Measurements from ENCODE around the gene GDF11. TPM values are rescaled to one million over a fixed set of nuclear protein-coding genes. Genes with fewer than 3 reads are reported as not detected.

The GDF11 gene
- total RNA-seq, 3 donors from 2014 or later, result 0.64 to 1.6 (median 0.88) TPM

DNA sequence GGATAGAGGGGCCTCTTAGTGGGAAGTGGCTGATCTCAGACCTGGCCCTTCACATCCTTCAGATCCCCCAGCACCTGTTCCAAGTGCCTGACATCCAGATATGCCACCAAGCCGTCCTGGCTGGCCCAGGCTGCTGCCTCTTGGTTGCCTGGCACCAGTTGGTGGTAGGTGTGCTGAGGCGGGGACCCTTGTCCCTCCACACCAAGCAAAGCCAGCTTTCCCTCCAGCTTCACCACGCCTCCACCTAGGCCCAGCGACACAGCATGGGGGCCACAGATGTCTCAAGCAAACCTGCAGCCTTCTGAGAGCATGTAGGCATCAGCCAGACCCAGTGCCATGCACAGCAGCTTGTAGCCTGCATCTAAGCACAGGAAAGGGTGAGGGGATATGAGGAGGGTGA, 10.6 kb upstream of the GDF11 start:
- no peak for TF ChIP-seq POLR2AphosphoS5 (IDR thresholded peaks at IDR 0.05)
- Histone ChIP-seq H3K9me3 (no peaks in the 10 kb centered on the region), H3K27ac (no peak overlapping the region), H3K4me3 (no peak overlapping the region), H3K36me3 (no peaks in the 10 kb centered on the region), H3K4me1 (peaks cover 5 to 7% of the 10 kb centered on the region in 2 donors), H3K27me3 (no peaks in the 10 kb centered on the region)
- no peak for DNase-seq (ENCODE audit: low spot score in 2 of 2)
- intact Hi-C loops (cut with DNase I; ENCODE audit: low total_unique reads), result no loop called here

DNA sequence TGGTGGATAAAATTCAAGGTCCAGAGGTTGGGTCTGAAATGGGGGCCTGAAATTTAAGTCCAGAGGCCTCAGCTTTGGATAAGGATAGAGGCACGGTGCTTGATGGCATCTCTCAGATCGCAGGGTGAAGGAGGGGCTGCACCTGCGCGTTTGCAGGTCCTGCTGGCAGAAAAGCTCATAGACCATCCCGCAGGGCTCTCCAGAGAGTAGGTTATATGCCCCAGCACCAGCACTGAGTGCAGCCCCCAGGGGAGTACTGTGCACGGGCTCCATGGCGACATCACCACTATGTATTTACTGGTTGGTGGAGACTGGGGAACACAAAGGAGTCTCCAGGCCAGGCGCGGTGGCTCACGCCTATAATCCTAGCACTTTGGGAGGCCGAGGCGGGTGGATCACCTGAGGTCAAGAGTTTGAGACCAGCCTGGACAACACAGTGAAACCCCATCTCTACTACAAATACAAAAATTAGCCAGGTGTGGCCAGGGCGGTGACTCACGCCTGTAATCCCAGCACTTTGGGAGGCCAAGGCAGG, 9.8 kb upstream of the GDF11 start:
- TF ChIP-seq POLR2AphosphoS5 (IDR thresholded peaks at IDR 0.05), result no peak
- TF ChIP-seq, protein P1, sequence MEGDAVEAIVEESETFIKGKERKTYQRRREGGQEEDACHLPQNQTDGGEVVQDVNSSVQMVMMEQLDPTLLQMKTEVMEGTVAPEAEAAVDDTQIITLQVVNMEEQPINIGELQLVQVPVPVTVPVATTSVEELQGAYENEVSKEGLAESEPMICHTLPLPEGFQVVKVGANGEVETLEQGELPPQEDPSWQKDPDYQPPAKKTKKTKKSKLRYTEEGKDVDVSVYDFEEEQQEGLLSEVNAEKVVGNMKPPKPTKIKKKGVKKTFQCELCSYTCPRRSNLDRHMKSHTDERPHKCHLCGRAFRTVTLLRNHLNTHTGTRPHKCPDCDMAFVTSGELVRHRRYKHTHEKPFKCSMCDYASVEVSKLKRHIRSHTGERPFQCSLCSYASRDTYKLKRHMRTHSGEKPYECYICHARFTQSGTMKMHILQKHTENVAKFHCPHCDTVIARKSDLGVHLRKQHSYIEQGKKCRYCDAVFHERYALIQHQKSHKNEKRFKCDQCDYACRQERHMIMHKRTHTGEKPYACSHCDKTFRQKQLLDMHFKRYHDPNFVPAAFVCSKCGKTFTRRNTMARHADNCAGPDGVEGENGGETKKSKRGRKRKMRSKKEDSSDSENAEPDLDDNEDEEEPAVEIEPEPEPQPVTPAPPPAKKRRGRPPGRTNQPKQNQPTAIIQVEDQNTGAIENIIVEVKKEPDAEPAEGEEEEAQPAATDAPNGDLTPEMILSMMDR (IDR thresholded peaks at IDR 0.05), result no peak
- no peak for TF ChIP-seq POLR2A (IDR thresholded peaks at IDR 0.05)
- Histone ChIP-seq H3K4me1 (peaks cover 0 to 5% of the 10 kb centered on the region in 2 donors), H3K4me3 (no peak overlapping the region), H3K27me3 (no peaks in the 10 kb centered on the region), H3K36me3 (no peaks in the 10 kb centered on the region), H3K9me3 (no peaks in the 10 kb centered on the region), H3K27ac (no peak overlapping the region)
- intact Hi-C loops (cut with DNase I; ENCODE audit: low total_unique reads), result no loop called here
- no peak for DNase-seq (ENCODE audit: low spot score in 2 of 2)

DNA sequence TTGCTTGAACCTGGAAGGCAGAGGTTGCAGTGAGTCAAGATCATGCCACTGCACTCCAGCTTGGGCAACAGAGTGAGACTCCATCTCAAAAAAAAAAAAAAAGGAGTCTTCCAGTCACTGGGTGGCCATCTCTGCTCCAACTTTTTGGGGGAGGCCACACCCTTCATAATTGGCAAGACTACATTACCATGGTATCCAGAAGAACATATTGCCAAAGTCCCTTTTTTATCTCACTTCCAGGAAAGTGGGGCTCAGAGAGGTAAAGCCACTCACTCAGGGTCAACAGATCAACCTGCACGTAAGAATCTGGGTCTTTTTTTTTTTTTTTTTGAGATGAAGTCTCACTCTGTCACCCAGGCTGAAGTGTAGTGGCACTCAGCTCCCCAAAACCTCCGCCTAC, 9.1 kb upstream of the GDF11 start:
- H3K4me1 ChIP-seq, result peaks cover 0 to 5% of the 10 kb centered on the region in 2 donors
- H3K36me3 ChIP-seq, result no peaks in the 10 kb centered on the region
- TF ChIP-seq, protein P1 (IDR thresholded peaks at IDR 0.05), result no peak
- TF ChIP-seq POLR2AphosphoS5 (IDR thresholded peaks at IDR 0.05) (no peak), POLR2A (IDR thresholded peaks at IDR 0.05) (no peak)
- H3K4me3 ChIP-seq, result no peak overlapping the region
- intact Hi-C loops (cut with DNase I; ENCODE audit: low total_unique reads), result no loop called here
- H3K9me3 ChIP-seq, result no peaks in the 10 kb centered on the region
- no peaks in the 10 kb centered on the region for H3K27me3 ChIP-seq
- no peak for DNase-seq (ENCODE audit: low spot score in 2 of 2)
- no peak overlapping the region for H3K27ac ChIP-seq

DNA sequence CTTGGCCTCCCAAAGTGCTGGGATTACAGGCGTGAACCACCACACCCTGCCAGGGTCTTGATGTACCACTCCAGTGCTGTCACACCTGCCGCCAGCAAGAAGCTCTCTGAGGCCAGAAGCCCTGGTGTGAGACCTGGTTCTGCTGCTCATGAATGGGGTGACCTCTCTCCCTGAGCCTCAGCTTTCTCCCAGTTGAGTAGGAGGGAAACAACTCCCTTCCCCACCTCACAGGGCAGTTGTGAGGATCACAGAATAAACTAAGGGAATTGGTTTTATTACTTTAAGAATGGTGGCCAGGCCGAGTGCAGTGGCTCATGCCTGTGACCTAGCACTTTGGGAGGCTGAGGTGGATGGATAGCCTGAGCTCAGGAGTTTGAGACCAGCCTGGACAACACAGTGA, 8.3 kb upstream of the GDF11 start:
- no peak for DNase-seq (ENCODE audit: low spot score in 2 of 2)
- Histone ChIP-seq H3K4me1 (peaks cover 0 to 5% of the 10 kb centered on the region in 2 donors), H3K27me3 (no peaks in the 10 kb centered on the region), H3K9me3 (no peaks in the 10 kb centered on the region), H3K36me3 (no peaks in the 10 kb centered on the region), H3K27ac (no peak overlapping the region), H3K4me3 (no peak overlapping the region)
- no peak for TF ChIP-seq POLR2A (IDR thresholded peaks at IDR 0.05)
- intact Hi-C loops (cut with DNase I; ENCODE audit: low total_unique reads), result no loop called here

DNA sequence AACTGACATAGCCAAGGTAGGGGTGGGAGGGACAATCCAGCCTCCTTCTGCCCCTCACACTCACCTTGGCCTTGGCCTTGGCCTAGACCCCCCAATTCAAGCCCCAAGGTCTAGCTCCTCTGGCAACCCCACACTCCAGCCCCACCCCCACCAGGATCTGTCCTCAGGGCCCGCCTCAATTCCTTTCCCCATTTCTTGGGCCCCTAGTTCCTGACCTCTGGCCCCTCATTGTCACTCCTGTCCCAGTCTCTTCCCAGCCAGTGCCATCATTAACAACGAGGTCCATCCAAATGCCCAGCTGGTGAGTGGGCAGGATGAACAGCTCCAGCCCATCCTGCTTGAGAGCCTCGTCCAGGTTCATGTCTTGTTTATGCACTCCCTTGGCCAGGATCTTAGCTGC, 6.8 kb upstream of the GDF11 start:
- Histone ChIP-seq H3K36me3 (no peaks in the 10 kb centered on the region), H3K27me3 (no peaks in the 10 kb centered on the region), H3K27ac (no peak overlapping the region), H3K4me1 (no peaks in the 10 kb centered on the region), H3K9me3 (no peaks in the 10 kb centered on the region), H3K4me3 (no peak overlapping the region)
- intact Hi-C loops (cut with DNase I; ENCODE audit: low total_unique reads), result no loop called here
- DNase-seq (ENCODE audit: low spot score in 2 of 2), result peak in 1 of 2 donors; percentile 40
- TF ChIP-seq POLR2A (IDR thresholded peaks at IDR 0.05), result no peak
- TF ChIP-seq, protein P1 (IDR thresholded peaks at IDR 0.05), result no peak
- TF ChIP-seq POLR2AphosphoS5 (IDR thresholded peaks at IDR 0.05), result no peak

DNA sequence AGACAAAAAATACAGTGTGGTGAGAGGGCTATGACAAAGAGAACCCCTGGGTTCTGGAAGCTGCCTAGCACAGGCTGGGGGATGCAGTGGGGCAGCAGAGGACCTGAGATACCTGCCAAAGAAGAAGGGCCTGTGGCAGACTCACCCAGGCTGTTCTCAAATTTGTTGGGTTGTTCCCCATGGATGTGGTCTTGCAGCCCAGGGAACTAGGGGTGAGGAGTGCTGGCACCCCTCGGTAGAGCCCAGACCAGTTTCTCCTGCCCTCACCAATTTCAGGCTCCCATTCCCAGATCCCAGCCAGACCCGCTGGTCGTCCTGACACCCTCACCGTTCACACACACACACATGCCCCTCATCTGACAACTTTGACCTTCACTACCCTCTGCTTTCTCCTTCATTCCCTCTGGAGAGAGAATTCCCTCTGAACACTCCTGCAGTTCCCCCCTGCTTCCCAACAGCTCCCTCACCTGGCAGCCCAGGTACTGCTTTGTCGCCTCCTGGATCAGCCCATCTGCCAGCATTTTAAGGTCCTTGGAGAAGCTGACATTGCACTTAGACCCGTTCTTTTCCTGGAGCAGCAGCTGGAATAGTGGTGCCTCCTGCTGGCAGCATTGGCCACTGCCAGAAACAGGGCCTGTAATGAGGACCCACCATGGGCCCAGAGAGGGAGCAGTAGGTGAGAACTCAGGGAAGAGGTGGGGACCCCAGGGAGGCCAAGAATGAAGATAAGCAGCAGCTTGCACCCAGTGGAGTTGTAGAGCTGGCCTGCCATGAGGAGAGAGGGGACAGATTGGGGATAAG, 5.9 kb upstream of the GDF11 start:
- Histone ChIP-seq H3K36me3 (no peaks in the 10 kb centered on the region), H3K4me1 (no peaks in the 10 kb centered on the region), H3K9me3 (no peaks in the 10 kb centered on the region), H3K4me3 (no peak overlapping the region), H3K27me3 (no peaks in the 10 kb centered on the region), H3K27ac (peak overlapping the region; percentile 71 to 79)
- intact Hi-C loops (cut with DNase I; ENCODE audit: low total_unique reads), result no loop called here
- DNase-seq (ENCODE audit: low spot score in 2 of 2), result peak in 1 of 2 donors; percentile 62
- no peak for TF ChIP-seq POLR2A (IDR thresholded peaks at IDR 0.05)
- no peak for TF ChIP-seq POLR2AphosphoS5 (IDR thresholded peaks at IDR 0.05)
- TF ChIP-seq, protein P1 (IDR thresholded peaks at IDR 0.05), result peak; percentile 35 to 74 (median 67)
